Activated CD4-positive, alpha-beta T cell treated with anti-CD3 and anti-CD28 coated beads for 1 hour (primary cell): ENCODE measurements around the gene SEC14L2.
A peak's percentile ranks its signal among the peaks of the same experiment; 100 is the strongest.
"Not testable (repeated sequence)": the region's sequence is repeated elsewhere in the genome, so short reads cannot be mapped to it uniquely, and the experiment has no call there.

Experiments used
- DNase-seq: peaks from one replicate; pipeline ENCODE4 v3.0.0-alpha.2; 2020

SEC14L2 gene

DNA sequence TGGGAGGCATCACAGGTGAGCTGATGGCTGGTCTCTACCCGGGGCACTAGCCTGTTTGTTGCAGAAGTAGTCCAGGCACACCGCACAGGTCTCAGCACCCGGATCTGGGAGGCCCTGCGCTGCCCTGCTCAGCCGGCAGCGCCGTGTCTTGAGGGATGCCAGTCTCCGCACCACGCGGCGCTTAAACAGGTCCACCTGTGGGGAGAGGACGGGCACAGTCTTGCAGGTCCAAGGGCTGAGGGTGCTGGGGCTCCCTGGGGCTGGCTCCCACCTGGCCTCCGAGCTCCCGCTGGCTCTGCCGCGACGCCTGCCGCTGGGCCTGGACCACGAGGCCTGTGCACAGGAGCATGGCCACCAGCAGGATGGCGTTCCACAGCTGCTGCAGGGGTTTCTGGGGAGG, 16.8 kb upstream of the SEC14L2 start:
- DNase-seq = no peak

DNA sequence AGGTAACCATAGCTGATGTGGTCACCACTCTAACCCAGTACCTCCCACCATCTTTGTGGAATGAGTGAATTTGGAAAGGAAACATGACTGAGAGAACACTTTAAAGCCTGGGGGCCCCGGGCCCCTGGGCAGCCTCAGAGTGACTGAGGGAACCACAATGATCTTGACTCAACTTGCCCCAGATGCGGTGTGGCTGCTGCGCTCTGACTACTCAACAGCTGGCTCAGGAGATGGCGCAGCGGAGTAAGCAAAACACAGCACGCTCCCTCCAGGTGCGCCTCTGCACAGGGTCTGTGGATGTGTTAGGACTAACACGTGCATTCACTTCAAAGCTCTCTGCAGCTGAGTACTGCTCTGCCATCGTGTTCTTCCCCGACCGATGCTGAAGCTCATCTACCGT, 15.6 kb upstream of the SEC14L2 start:
- DNase-seq = no peak

DNA sequence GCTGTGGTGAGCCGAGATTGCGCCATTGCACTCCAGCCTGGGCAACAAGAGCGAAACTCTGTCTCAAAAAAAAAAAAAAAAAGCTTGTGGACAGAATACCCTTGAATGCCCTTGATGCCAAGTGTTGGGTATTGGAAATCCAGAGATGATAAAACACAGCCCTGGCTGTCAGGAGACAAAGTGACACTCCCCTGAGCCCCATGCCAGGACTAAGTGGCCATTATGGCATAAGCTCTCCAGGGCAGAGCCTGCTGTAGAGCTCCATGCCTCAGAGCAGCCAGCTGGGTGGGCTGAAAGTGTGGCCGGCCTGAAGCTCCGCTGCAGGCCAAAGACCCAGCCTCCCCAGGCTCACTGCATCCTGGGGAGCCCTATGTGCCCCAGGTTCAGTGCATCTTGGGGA, 14.5 kb upstream of the SEC14L2 start:
- no peak for DNase-seq

DNA sequence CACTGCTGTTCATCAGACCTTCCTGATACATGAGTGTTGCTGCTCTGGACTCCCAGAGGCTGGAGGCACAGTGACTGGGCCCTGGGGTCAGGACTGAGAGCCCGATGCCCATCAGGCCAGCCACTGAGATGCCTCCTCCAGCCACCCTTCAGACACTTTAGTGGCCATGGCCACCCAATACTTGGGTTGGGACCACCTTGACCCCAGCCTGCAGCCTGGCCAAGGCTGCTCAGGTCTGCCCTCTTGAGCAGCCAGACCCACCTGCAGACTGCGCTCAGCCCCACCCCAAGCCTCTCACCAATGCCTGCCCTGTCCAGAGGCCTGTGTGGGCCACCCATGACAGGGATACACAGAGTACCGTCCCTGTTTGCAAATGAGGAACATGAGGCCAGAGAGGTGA, 13.8 kb upstream of the SEC14L2 start:
- no peak for DNase-seq

DNA sequence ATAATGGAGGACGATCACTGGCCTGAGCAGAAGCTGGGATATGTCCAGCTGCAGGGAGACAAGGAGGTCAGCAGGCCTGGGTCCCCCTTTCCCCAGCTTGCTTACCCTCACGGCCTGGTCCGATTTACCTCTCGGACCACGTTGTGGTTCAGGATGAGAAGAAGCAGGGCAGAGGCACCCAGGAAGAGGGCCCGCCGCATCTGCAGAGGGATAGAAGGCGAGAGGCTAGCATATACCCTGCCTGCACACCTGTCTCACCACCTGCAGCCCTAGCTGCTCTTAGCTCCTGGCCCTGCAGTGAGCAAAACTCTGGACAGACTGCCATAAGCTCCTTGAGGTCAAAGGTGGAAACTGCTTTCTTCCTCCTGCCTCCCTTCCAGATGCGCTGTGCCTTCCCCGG, 10.9 kb upstream of the SEC14L2 start:
- no peak for DNase-seq

DNA sequence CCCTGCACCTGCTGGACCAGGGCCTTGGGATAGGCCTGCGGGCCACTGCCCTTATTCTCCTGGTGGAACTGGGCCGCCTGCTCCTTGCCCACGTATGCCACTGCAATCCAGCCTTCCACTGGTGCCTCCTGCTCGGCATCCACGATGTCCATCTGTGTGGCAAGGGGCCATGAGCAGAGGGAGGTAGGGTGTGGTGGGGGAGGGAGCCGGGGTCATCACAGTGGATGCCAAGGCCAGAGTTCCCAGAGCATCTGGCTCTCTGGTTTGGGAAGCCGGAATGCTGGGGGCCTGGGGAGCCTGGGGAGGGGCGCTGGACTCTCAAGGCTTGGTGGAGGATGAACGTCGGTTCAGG, 10.2 kb upstream of the SEC14L2 start:
- no peak for DNase-seq

DNA sequence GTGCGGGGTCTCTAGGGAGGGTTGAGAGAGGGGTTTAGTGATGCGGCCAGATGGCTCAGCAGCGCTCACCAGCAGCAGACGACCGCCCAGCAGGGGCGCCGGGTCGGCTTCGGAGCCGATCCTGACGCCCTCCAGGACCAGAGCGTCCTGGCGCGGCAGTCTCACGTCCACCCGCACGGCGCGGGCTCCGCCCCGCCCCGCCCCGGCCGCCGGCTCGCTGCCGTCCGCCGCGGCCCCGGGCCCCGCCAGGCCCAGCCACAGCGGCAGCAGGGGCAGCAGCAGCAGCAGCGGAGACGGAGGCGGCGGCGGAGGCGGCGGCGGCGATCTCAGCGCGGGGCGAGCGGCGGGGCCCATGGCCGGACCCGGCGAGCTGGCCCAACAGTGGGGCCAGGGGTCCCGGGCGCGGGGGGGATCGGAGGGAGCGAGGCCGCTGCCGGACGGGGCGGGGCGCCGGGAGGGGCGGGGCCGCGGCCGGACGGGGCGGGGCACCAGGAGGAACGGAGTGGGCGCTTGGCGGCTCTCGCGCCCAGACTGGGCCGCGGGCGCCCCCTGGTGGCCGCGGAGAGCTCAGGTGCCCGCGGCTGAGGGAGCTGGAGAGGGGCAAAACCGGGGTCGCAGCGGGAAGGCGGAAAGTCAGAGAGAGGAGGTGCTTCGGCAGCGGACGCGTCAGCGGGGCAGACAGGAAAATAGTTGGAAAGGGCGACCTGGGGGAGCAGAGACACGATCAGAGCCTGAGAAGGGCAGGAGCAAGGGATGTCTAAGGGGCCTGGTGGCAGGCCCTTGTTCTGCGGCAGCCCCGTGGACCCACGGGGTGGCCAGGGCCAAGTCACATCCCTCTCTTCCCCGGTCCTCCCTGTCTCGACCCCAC, 9.6 kb upstream of the SEC14L2 start, which contains the start of gene RNF215:
Gene RNF215, minus strand, starts transcription at position 452 of the 868 bp plus-strand sequence. Its CDS starts 98 bp downstream, at position 354.
- DNase-seq = peak; percentile 69

DNA sequence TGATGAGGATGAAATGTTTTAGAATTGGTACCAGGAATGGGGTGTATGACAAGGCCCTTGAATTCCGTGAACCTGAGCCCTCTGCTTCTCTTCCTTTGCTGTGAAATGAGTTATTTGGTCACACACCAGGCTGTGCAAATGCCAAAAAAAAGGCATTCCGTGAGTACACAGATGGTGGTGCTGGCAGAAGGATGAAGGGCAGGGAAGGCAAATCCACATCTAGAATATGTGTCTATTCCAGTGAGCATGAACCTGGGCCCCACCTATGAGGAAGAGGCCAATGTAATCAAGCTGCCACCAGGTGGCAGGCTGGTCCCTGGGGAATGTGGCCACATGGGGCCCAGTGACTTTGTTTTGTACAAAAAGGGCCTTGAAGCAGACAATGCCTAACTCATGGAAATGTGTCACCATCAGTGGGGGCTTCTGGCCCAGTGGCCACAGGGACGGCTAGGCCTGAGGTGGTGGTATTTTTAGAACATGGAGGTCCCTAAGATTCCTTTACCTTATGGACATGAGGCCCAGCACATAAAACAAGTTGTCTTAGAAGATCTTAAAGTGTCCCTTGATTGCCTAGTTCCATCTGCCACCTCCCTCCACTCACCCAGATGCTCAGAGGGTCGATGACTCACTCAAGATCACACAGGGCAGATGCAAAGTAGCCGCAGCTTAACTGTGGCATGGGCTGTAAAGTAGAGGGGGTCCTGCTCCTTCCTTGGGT, 5.7 kb upstream of the SEC14L2 start:
- DNase-seq = peak; percentile 67

DNA sequence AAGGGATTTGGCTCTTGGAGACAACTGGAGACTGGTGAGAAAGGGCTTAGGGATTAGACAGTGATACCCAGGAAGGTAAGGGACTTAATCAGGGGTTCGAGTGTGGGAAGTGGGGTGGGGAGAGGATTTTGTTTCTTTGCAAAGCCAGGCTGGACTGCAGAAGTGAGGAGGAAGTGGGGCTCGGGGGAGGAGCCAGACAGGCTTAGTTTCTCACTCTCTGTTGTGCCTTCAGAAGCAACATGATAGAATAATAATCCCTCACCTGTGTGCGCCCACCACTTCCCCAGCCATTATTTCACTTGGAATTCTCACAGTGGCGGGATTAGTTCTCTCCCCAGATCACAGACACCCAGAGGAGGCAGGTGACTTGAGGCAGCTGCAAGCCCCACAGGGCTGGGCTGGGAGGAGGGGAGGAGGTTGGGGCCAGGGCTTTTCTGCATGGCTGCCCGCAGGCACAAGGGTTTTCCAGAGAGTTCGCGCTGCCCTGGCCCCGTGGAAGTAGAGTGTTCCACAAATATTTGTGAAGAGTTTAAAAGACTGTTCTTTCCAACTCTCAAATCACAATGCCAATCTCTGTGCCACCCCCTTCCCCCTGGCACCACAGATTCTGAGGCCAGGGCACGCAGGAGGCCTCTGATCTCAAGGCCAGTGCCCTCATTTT, 4.0 kb upstream of the SEC14L2 start:
- DNase-seq = no peak

DNA sequence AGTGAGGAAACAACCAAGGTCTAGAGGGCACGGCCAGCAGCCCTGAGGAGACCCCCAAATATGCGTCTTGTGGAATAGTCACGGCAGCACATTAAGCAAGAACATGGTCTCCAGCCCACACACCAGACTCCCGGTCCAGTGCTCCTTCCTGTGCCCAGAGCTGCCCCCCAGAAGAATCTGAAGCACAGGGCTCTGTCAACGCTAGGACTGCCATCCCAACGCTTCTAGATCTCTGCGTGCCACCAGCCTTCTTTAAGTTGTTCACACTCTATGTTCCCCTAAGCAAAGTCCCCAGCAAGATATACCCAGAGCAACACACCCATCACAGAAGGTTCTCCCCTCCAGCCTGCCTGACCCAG, 3.5 kb upstream of the SEC14L2 start:
- no peak for DNase-seq

DNA sequence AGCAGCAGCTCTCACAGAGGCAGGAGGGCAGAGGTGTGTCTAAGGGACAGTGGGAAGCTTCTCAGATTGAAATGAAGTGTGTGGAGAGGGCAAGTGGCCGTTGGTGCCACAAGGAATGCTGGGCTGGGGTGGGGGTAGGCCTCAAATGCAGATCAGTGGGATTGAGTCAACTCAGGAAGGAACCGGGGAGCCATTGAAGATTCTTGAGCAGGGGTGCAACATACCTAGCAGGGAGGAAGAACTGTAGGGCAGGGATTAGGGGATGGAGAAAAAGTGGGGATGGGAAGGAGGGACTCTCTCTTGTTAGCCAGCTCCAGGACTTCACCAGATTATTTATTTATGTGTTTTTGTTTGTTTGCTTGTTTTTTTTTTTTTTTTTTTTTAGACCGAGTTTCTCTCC, 2.9 kb upstream of the SEC14L2 start:
- DNase-seq = no peak

DNA sequence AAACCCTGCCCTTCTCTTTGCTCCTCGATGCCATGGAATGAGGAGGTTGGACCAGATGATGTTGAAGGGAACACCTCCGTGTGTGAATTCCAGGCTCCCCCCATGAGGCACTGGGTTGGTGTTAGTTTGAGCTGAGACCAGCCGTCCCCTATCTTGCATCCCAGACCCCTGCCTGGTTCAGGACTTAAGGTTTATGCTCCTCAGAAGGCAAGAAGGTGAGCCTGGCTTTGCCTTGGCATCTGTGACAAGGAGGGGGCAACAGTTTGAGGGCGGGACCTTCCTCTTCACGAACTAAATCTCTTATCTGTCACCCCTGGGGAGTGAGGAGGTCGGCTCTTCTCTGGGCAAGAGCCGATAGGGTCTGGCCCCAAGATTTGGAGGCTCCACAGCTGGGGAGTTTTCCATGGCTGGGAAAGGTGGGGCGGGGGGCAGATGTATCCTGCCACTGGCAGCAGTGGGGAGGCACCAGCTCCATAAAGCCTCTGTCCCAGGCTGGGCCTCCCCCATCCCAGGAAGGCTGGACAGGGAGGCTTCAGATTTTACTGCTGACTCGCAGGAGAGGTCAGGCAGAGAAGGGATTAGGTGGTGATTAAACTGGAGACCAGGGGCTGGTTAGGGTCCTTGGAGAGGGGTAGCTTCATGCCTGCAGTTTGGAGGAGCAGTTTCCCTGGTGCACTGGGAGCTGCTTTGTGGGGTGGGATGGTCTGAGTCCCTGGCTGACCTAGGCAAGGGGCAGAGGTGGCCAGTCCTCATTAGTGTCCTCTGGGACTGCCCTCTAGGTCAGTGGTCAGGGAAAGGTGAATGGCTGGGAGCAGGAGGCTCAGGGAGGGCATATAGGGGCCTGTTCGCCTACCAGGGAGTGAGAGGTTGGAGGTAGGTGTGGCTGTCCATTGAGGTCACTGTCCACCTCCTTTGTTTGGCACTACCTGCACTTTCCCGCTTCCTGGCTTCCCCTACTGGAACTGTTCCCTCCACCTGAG, 1.1 kb downstream of the SEC14L2 start:
- DNase-seq = no peak

DNA sequence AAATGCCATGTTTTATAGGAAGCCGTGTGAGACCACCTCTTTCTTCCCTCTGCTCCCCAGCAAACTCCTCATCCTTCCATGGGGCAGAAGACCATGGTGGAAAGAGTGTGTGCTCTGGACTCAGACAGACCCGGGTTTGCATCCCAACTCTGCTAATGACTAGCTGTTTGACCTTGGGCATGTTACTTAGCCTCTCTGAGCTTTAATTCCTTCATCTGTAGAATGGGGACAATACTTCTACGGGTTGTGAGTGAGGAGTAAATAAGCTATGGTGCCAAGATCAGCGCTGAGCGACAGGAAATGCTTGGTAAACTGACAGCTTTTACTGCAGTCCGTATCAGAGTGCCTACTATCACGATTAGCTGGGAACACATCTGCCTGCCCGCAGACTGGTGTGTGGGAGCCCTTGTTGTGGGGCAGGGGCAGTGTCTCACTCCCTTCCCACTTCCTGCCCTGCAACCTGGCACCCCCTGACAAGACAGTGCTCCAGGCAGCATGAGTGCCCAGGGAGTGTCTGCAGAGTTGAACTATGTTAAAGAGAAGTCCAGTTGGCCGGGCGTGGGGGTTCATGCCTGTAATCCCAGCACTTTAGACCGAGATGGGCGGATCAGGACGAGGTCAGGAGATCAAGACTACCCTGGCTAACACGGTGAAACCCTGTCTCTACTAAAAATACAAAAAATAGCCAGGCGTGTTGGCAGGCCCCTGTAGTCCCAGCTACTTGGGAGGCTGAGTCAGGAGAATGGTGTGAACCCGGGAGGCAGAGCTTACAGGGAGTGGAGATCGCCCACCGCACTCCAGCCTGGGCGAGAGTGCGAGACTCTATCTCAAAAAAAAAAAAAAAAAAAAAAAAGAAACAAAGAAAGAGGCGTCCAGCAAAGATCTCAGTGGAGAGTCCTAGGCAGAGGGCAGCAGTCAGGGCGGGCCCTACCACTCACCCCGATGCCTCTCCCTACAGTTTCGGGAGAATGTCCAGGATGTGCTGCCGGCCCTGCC, 2.2 kb downstream of the SEC14L2 start:
- DNase-seq = no peak

DNA sequence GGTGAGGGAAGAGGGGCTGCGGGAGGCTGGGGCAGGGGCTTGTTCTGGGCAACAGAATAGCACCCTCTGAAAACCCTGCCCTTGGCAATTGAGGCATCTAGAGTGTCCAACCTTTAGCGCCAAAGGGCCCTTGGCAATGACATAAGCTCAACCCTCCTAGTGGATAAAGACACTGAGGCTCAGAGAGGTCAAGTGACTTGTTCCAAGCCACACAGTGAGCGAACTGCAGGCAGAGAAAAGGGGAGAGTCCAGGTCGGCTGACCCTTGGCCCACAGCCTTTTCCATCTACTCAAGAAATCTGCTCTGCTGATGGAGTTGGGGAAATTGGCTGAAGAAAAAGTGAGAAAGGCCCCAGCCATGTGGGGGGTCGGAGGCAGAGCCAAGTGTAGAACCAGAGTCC, 2.9 kb downstream of the SEC14L2 start:
- DNase-seq = no peak

DNA sequence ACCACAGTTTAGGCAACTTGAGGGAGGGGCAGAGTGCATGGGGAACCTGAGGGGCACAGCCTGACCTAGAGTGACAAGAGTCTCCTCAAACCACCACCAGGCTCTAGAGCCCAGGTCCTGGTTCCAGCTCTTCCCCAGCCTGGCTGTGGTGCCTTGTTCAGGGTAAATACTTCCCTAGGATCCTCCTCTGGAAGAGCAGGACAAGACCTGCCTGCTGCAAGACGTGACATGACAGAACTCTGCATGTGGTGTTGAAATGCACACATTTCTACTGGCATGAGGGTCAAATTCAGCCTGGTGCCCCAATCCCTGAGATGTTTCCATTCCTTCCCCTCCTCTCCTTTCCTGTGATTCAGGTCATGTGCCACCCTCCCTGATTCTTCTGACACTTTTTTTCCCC, 3.3 kb downstream of the SEC14L2 start:
- DNase-seq = no peak

DNA sequence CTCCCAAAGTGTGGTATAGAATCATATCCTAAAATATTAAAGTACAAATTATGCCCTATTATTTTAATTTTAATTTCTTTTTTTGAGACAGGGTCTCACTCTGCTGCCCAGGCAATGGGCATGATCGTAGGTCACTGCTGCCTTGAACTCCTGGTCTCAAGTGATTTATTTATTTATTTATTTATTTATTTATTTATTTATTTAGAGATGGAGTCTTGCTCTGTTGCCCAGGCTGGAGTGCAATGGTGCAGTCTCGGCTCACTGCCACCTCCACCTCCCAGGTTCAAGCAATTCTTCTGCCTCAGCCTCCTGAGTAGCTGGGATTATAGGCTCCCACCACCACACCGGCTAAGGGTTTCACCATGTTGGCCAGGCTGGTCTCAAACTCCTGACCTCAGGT, 4.2 kb downstream of the SEC14L2 start:
- DNase-seq = not testable (repeated sequence)

DNA sequence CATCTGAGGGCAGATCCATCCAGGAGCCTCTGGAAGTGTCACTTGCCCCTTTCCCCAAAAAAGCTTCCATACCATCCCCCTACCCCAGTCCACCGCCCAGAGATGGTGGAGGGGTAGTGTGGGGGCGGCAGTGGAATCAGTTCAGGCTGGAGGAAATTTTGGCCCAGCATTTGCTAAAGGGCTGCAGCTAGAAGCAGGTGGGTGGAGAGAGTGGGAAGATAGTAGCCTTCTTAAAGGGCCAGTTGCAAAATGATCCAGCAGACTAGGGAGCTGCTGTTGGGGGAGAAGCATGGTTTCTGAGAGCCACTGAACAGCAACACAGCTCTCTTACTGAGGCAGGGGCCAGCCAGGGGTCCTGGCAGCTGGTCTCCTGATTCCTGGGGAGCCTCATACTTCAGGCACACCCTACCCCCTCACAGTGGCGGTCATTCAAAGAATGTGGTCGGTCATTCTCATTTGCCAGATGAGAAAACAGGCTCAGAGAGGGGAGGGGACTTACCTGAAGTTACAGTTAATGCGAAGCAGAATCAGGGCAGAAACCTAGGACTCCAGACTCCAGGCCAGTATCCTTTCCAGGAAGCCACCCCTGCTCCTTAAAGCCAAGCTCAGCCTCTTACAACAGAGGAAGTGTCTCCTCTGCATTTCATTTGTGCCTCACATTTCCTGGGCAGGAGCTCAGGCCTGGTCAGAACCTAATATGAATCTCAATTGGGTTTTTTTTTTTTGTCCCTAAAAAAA, 5.4 kb downstream of the SEC14L2 start:
- no peak for DNase-seq

DNA sequence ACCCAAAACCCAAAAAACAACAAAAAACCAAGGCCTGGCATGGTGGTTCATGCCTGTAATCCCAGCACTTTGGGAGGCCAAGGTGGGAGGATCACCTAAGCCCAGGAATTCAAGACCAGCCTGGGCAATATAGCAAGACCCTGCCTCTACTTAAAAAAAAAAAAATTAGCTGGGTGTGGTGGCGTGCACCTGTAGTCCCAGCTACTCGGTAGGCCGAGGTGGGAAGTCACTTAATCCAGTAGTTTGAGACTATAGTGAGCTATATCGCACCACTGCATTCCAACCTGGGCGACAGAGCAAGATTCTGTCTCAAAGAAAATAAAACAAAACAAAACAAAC, 5.9 kb downstream of the SEC14L2 start:
- not testable (repeated sequence) for DNase-seq

DNA sequence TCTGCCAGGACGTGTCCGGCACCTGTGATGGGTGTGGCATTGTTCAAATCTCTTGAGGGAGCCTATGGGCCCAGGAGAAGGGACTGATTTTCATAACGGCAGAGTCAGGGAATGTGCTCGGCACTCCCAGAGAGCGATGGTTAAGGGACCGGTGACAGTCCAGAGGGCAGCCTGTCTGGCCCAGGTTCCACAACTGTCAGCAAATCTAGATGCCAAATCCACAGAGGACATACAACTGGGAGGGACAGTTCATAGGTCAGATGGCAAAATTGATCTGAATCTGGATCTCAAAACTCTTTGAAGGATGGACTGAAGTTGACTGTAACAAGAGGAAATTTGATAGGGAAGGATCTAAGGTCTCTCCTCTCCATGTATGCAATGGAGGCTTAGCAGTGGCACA, 7.5 kb downstream of the SEC14L2 start:
- DNase-seq = no peak

DNA sequence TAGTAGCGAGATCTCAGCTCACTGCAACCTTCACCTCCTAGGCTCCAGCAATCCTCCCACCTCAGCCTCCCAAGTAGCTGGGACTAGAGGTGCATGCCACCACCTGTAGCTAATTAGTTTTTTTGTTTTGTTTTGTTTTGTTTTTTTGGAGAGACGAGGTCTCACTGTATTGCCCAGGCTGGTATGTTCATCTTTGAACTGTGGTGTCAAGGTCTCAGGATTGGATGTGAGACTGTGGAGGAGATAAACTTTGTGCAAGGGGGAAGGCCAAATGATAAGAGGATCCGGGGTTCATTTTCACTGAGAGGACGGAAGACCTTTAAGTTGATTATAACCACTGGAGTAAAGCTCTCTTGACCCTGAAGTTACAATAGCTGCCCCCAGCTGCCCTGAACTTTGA, 8.9 kb downstream of the SEC14L2 start:
- no peak for DNase-seq

DNA sequence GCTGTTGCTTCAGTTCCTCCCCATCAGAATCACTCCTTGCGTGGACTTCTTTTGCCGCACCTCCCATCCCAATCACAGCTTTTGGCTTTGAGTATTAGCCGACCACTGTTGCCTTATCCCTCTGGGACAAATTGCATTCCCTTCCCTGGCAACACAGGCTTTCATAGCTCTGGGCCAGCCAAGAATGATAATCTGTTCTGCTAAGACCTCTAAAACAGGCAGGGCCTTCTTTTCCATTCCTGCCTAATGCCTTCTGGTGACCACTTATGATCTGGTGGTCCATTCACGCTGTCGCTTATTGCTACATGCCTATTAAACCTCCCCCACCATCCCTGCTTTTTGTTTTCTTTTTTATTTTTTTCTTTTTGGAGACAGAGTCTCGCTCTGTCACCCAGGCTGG, 9.6 kb downstream of the SEC14L2 start:
- DNase-seq = no peak
